Osteocyte (in vitro differentiated cells): ENCODE results near the gene SLC4A7. TPM values are rescaled to one million over a fixed set of nuclear protein-coding genes. Genes with fewer than 3 reads are reported as not detected.
A peak's percentile ranks its signal among the peaks of the same experiment; 100 is the strongest.

Source experiments
- DNase-seq: peaks from one replicate; pipeline ENCODE4 v3.0.0; 2021; ENCODE audit warnings: mixed read lengths; ENCODE audit not compliant: unreplicated experiment; ENCODE audit errors: extremely low spot score
- H3K27ac Mint-ChIP-seq: one replicate; pipeline ENCODE4 v1.8.0; 2021; ENCODE audit warnings: mild to moderate bottlenecking, mixed read lengths; ENCODE audit not compliant: unreplicated experiment
- H3K27me3 Mint-ChIP-seq: one replicate; pipeline ENCODE4 v1.8.0; 2021; ENCODE audit warnings: mixed read lengths; ENCODE audit not compliant: unreplicated experiment
- H3K36me3 Mint-ChIP-seq: one replicate; pipeline ENCODE4 v1.8.0; 2021; ENCODE audit warnings: mixed read lengths; ENCODE audit not compliant: unreplicated experiment
- H3K4me1 Mint-ChIP-seq: one replicate; pipeline ENCODE4 v1.8.0; 2021; ENCODE audit warnings: mixed read lengths; ENCODE audit not compliant: unreplicated experiment
- H3K4me3 Mint-ChIP-seq: one replicate; pipeline ENCODE4 v1.8.0; 2021; ENCODE audit warnings: mild to moderate bottlenecking, moderate library complexity, mixed read lengths; ENCODE audit not compliant: unreplicated experiment
- H3K9me3 Mint-ChIP-seq: one replicate; pipeline ENCODE4 v1.8.0; 2021; ENCODE audit warnings: mixed read lengths; ENCODE audit not compliant: unreplicated experiment
- total RNA-seq: library from RNA; stranded (reverse); gene quantifications from 2 replicates; pipeline ENCODE4 v1.2.1, GENCODE V29; 2021
- TF ChIP-seq, protein P1 (sequence below): fragments of 200-600 bp; sonication (generic); IDR thresholded peaks from 2 replicates; pipeline ENCODE4 v1.5.0; 2021; ENCODE audit warnings: antibody characterized with exemption, mild to moderate bottlenecking, moderate library complexity

The SLC4A7 gene
- total RNA-seq, 1 donor from 2014 or later = 83.7 TPM

DNA sequence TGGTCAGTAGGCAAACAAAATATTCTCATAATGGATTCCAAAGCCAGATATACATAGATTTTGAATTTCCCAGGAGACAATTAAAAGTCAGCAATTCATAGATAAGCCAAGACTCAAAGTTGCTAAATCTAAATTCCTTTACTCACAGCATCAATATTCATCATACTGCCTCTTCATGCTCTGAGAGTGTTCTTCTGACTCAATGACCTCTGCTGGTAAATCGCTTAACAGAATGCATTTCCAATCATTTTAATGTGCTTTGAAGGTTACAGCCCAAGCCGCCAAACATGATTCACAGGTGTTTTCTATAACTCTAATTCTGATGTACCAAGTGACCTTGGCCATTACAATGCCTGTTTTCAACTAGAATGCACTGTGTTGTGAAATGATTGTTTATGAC, 24.2 kb upstream of the SLC4A7 start:
- Mint-ChIP-seq H3K36me3 (no peaks in the 10 kb centered on the region), H3K27me3 (no peaks in the 10 kb centered on the region), H3K4me3 (no peak overlapping the region), H3K9me3 (peaks cover 7% of the 10 kb centered on the region), H3K4me1 (peaks cover 23% of the 10 kb centered on the region), H3K27ac (no peak overlapping the region)
- DNase-seq = no peak
- TF ChIP-seq, protein P1, sequence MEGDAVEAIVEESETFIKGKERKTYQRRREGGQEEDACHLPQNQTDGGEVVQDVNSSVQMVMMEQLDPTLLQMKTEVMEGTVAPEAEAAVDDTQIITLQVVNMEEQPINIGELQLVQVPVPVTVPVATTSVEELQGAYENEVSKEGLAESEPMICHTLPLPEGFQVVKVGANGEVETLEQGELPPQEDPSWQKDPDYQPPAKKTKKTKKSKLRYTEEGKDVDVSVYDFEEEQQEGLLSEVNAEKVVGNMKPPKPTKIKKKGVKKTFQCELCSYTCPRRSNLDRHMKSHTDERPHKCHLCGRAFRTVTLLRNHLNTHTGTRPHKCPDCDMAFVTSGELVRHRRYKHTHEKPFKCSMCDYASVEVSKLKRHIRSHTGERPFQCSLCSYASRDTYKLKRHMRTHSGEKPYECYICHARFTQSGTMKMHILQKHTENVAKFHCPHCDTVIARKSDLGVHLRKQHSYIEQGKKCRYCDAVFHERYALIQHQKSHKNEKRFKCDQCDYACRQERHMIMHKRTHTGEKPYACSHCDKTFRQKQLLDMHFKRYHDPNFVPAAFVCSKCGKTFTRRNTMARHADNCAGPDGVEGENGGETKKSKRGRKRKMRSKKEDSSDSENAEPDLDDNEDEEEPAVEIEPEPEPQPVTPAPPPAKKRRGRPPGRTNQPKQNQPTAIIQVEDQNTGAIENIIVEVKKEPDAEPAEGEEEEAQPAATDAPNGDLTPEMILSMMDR = no peak

DNA sequence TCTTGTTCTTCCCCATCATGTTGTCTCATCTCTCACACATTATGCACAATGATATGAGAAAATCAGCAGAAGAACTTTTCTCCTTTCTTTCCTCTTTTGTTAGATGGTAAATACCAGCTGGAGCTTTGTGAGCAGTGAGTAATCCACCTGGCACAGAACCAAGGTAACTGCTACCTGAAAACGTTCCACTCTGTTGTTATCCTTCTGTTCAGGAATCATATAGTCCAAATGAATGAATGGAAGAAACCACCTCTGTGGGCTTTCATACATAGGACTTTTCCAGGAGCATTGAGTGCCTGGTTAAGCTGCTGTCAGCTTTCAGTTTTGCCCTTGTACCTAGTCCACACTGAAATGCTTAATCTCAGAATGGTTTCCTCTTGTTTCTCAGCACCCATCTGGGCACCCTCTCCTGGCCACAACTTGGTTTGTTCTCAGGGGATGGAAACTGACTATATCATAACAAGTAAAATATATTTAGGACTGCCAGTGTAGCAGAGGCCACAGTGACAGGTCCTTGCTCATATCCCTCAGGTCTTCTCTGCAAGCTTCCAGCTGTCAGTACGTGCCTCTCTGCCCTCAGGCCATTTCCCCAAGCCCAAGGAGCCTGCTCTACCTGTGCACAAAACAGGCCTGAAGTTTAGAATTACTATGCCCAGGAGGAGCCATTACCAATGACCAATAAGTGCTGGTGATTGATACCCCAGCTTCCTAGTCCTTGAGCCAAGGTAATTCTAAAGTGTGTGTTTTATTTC, 23.5 kb upstream of the SLC4A7 start:
- H3K4me1 Mint-ChIP-seq = peaks cover 26% of the 10 kb centered on the region
- TF ChIP-seq, protein P1 = no peak
- H3K9me3 Mint-ChIP-seq = peaks cover 7% of the 10 kb centered on the region
- no peak overlapping the region for H3K27ac Mint-ChIP-seq
- H3K36me3 Mint-ChIP-seq = no peaks in the 10 kb centered on the region
- DNase-seq = no peak
- H3K4me3 Mint-ChIP-seq = no peak overlapping the region
- no peaks in the 10 kb centered on the region for H3K27me3 Mint-ChIP-seq

DNA sequence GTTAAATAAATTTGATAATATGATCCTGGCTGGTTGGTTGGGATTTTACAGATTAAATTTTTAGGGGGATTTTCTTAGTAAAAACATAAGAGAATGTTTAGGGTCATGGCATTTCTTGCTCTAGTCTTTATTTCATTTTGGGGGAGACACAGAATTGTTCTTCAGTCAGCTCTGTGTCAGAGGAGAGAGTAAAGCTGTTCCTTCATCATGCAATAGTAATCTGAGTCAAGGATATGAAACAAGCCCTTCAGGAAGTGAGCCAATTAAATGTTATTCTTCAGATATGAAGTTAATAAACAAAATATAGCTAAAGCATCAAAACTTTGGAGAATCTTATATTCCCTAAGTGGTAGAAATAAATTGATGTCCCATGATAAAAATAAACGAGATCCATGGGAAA, 22.9 kb upstream of the SLC4A7 start:
- TF ChIP-seq, protein P1 = no peak
- peaks cover 7% of the 10 kb centered on the region for H3K9me3 Mint-ChIP-seq
- H3K27ac Mint-ChIP-seq = no peak overlapping the region
- H3K4me3 Mint-ChIP-seq = no peak overlapping the region
- peaks cover 26% of the 10 kb centered on the region for H3K4me1 Mint-ChIP-seq
- no peaks in the 10 kb centered on the region for H3K36me3 Mint-ChIP-seq
- no peaks in the 10 kb centered on the region for H3K27me3 Mint-ChIP-seq
- DNase-seq = no peak

DNA sequence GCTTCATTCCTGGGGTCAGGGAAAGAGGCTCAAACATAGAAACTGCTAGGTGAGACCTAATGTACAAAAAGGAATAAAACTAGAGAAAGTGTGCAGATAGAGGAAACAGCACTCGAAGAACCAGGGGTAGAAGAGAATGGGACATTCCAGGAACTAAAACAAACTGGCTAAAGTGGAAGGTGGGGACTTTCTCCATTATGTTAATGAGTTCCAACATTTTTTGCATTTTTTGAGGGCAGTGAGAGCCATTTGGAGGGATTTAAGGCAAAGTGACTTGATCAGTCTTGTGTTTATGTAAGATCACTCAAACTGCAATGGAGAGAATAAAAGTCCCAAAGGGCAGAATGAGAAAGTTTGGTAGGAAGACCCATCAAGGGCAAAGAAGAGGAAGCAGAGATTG, 20.6 kb upstream of the SLC4A7 start:
- peak overlapping the region; percentile 6 for H3K27ac Mint-ChIP-seq

DNA sequence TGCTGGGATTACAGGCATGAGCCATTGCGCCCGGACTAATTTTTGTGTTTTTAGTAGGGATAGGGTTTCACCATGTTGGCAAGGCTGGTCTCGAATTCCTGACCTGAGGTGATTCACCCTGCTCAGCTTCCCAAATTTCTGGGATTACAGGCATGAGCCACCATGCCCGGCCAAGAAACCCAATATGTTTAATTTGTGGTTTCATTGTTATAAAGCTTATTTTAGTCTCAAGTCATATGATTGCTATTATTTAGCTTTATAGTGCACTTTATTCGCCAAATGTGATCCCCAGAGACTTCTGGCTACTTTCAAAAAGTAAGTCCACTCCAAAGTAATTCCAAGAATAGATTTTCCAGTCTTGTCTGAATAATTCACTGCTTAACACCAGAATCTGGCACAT, 19.3 kb upstream of the SLC4A7 start:
- TF ChIP-seq, protein P1 = no peak
- no peak overlapping the region for H3K4me3 Mint-ChIP-seq
- H3K4me1 Mint-ChIP-seq = peaks cover 27% of the 10 kb centered on the region
- H3K27ac Mint-ChIP-seq = peak overlapping the region; percentile 41
- H3K36me3 Mint-ChIP-seq = no peaks in the 10 kb centered on the region
- no peaks in the 10 kb centered on the region for H3K27me3 Mint-ChIP-seq
- DNase-seq = no peak
- peaks cover 7% of the 10 kb centered on the region for H3K9me3 Mint-ChIP-seq

More for the DNA sequence above, 20.6 kb upstream of the SLC4A7 start:
- Mint-ChIP-seq H3K4me1 (peaks cover 27% of the 10 kb centered on the region), H3K27me3 (no peaks in the 10 kb centered on the region), H3K4me3 (peak overlapping the region; percentile 10), H3K36me3 (no peaks in the 10 kb centered on the region), H3K9me3 (peaks cover 7% of the 10 kb centered on the region)
- TF ChIP-seq, protein P1 = no peak
- DNase-seq = no peak
